Glomerular visceral epithelial cell (primary cell): ENCODE data around the gene EPHB2.
A peak's percentile ranks its signal among the peaks of the same experiment; 100 is the strongest.
"Not testable (repeated sequence)": the region's sequence is repeated elsewhere in the genome, so short reads cannot be mapped to it uniquely, and the experiment has no call there.

Experiments used
- DNase-seq: peaks from one replicate; pipeline ENCODE4 v3.0.0-alpha.2; 2016; ENCODE audit errors: extremely low spot score

The EPHB2 gene

DNA sequence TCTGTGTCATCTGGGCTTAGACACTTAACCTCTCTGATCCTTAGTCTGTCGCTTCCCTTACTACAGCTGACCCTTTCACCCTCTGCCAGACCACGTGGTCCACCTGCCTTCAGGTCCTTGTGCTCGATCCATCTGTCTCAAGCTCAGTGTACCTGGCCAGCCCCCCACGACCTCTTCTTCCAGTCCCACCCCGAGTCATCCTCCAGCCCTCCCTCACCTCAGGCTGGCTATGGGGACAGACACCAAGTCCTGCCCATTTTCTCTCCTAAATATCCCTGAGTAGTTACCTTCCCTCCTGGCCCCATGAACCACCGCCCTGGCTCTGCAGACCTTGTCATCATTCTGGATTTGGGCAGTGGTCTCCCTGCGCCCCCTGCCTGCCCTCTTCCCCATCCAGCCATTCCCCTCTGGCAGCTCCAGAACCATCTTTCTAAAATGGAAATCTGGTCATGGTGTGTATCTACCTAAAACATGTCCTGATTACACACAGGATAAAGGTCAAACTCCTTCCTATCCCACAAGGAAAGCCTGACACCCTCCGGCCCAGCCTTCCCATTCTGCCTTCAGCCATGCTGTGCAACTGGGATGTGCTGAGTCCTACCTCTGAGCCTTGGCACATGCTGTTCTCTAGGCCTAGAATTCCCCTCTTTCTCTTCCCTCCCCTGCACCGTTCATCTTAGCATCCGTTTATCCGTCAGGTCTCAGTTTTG, 107.6 kb downstream of the EPHB2 start:
- DNase-seq: no peak

DNA sequence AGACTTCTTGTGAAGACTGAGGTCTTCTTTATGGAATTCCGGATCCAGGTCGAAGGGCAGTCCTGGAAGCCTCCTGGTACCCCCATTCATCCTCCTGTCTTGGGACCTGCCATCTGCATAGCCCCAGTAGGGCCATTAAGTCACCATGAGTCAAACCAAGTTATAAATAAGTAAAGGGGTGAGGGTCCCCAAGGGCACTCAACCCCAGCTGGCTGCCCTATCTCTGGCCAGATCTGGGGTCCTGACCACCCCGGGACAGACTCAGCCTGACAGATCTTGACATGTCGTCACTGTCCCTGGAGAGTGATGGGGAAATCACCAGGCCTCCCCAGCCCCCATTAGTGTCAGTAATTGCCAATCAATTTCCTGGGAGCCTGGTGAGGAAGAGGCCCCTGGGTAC, 108.7 kb downstream of the EPHB2 start:
- DNase-seq: no peak

DNA sequence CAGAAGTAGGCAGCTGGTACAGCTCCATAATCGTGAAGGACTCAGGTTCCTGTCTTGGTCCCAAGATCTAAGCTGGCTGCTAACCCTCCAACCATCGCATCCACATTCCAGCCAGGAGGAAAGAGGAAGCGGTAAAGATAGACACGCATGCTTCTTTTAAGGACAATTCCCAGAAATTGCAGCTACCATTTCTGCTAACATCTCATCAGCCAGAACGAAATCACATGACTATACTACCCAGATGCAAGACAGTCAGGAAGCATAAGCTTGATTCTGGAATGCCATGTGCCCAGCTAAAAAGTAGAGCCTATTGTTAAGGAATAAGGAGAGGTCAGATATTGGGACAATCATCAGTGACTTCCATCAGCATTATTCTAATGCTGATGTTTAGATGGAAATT, 110.4 kb downstream of the EPHB2 start:
- no peak for DNase-seq

DNA sequence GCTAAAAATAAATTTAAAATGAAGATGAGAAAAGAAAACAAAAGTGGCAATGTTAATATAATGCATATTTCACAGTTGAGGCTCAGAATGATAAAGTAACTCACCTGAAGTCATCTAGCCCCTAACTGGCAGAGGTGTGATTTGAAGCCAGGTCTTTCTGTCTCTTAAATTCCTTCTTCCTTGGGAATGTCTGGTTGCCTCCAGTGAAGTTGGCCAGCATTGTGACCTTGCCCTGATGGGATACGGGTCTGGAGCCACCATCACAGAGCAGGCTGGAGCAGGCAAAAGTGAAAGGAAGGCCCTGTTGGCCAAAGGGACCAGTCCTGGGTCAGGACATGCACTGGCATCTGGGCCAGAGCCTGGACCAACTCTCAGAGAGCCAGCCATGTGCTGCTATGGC, 111.7 kb downstream of the EPHB2 start:
- no peak for DNase-seq

DNA sequence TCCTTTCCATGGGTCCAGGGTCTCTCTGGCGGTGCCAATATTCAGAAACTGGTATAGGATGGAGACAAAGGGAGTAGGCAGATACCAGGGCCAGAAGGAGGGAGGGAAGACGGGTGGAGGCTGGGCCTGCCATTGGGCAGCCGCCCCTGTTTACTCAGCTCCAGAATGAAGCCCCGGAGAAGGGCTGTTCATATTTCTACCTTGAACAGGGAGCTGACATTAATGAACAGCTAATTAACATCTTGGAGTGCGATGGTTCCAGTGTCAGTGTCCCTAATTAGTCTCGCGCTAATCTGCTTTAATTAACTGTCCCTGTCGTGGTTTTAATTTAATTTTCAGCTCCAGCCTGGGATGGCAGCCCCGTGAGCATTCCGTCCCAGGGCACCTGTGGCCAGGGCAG, 113.8 kb downstream of the EPHB2 start:
- no peak for DNase-seq

DNA sequence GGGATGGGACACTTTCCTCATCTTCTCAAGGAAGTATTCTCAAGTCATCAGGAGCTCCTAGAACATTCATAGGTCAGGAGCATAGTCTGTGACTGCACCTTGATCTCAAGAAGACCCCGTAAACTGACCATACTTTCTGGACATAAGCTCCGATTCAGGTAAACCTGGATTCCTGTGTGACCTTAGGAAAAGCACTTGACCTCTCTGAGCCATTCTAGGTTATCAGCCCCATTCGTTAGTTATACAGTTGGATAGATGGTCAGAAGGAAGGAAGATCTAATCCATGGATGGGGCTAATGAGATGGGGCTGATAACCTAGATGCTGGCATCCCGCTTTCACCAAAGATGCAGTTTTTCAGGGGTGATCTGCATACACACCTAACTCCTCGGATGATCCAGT, 114.3 kb downstream of the EPHB2 start:
- no peak for DNase-seq

DNA sequence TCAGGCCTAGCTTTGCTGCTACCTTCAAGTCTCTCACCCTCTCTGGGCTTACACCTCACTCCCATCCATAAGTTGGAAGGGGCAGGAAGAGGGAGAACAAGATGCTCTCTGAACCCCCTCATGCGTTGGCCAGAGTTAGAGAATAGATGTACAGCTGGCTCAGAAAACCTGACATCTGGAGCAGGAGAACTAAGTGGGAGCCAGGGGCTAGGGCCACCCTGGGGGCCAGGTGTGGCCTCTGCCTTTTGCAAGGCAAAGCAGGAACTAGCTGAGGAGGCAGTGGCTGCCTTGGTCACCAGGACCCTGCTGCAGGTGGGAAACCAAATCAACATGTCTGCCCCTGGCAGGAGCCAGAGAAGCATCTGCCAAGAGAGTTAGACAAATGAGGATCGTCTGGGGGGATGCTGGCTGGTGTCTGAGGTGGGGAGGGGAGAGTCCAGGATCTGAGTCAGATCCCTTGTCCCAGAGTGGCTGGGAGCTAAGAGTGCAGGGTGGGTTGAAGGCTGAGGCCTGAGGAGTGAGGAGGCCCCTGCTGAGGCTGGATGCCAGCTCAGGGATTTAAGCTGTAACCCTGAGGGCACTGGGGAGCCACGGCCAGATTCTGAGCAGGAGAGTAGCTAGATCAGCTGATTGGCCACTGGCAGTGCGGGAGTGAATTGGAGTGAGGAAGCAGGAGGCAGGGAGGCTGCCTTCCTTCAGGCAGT, 115.0 kb downstream of the EPHB2 start:
- DNase-seq: no peak

DNA sequence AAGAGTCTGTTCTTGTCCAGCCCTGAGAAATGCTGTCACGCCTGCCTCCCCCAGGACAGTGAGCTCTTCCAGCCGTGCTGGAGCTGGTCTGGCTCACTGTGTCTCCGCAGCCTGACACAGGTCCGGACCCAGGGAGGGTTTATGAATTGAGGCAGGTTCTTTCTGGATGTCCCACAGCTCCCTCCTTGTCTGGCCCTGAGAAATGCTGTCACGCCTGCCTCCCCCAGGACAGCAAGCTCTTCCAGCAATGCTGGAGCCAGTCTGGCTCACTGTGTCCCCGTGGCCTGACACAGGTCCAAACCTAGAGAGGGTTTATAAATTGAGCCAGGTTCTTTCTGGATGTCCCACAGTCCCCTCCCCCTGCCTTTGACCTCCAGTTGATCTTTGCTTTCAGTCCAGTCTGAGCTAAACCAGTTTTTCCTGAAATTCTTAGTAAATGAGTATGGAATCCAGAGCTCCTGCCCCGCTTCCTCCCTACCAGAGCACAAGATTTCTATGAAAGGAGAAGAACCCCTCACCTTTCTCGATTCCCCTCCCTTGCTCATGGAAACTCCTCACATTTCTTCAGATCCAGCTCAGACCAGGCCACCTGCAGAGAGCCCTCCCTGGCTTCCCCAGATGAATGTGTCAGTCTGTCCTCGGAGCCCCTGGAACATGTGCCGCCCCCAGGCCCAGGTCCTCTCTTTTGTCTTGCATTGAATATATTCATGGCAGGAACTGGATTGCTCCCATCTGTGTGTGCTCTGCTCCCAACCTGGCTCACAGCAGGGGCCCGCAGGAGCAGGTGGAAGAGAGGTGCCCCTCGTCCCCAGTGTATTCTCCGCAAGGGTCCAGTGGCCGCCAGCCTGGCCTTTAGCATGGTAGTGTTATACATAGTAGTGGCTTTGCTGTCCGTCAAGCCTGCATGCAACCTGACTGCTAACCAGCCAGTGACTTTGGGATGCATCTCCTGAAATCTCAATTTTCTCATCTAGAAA, 116.3 kb downstream of the EPHB2 start:
- no peak for DNase-seq

DNA sequence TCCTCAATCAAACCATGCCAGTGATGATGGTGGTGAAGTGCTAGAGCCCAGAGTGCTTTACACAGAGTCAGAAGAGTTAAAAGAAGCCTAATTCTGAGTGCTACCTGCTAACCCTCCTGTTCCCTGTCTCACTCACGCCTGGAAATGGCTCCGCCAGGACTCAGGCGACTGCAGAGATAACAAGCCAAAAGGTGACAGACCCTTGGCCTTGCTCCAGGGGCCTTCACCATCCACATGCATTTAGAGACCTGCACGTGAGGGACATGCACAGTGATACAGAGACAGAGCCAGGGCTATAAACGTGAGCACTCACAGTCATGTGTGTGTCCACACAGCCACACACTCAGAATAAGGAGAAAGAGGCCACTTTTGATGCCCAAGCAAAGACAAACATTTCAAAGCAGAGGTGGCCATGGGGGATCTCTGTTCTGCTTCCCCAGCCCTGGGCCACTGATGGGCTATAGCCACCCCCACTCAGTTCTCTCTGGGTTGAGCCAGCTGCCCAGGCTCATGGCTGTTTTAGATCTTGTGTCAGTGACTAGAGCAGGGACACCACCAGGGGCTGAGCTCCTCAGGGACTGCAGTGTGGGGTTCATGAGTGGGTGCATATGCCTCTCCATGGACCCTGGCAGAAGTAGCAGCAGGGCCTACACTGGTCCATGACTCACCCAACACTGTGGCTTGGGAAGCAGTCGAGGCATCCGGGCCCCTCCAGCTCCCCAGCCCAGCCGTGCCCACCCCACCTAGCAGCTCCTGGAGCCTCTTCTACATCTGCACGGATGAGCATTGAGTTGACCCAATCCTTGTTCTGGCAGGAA, 117.2 kb downstream of the EPHB2 start:
- no peak for DNase-seq

DNA sequence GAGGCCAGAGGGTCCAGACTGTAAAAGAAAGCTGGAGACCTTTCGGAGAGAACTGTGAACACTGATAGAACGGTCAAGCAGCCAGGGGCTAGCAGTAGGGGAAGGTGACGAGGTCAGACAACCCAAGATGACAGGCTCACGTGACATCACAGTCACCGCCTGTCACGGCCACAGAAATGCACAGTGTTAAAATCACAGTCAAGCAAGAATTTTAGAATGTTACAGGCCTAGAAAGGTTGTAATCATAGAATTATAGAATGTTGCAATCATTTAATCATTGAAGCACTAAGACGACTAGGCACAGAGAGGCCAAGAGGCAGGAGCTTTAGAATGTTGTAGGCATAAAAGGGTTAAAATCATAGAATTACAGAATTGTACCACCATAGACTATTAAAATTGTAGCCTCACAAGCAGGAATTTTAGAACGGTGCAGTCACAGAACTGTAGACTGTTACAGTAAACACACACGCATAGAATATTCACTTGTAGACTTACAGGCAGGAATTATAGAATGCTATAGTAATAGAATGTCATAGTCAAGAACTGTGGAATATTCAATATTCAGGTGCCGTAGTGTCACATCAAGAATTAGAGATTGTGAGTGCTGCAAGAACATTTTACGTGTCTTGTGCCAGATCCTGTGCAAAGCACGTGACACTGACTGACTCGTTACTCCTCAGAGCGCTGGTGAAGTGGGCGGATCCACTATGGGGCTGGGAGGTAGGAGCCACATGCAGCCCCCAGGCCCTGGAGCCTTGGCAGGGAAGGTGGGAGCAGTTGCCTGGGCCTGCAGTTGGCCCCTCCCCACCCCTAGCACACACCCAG, 118.1 kb downstream of the EPHB2 start:
- DNase-seq: no peak

DNA sequence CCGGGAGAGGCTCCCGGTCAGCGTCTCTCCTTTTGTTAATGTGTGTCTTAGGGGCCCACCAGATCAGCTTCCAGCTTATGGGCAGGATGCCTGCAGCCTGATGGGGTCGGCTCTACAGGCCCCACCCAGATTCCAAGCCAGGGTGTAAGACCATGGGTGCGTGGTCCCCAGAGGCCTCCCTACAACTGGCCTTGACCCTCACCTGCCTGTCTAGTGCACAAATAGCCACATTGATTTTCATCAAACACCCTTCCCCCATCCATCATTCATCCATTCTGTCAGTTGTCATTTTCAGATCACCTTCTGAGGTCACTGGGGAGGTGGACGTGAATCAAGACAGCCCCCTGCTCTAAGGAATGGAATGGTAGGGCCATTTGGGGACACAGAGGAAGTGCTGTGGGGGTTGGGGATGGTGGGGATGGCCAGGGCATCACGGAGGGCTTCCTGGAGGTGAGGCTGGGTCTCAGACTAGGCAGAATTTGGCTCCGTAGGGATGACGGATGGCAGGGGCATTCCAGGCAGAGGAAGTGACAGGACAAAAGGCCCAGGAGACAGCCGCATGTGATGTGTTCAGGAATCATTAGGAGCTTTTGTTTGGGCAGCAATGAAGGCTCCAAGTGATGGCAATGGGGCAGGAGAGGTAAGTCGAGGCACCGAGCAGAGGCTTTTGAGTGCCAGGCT, 118.8 kb downstream of the EPHB2 start:
- DNase-seq: no peak

DNA sequence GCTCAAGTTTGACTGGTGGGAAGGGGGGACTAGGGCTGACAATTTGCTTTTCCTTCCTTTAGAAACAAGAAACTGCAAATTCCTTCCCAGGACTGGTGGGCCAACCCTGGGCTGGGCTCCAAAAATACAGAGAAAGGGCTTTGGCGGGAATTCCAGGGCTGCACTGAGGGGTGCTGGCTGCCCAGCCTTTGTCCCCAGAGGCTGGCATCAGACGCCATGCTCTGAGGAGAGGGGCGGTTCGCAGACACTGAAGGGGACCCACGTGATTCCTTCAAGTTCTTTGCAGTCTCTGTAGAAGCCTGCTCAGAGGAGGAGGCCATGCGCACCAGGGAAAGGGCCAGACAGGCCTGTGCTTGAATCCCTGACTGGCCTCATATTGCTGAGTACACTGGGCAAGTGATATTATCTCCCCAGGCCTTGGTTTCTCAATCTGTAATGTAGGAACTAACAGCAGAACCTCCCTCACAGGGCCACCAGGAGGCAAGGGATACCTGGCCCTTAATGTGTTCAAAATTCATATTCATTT, 119.5 kb downstream of the EPHB2 start:
- DNase-seq: no peak

DNA sequence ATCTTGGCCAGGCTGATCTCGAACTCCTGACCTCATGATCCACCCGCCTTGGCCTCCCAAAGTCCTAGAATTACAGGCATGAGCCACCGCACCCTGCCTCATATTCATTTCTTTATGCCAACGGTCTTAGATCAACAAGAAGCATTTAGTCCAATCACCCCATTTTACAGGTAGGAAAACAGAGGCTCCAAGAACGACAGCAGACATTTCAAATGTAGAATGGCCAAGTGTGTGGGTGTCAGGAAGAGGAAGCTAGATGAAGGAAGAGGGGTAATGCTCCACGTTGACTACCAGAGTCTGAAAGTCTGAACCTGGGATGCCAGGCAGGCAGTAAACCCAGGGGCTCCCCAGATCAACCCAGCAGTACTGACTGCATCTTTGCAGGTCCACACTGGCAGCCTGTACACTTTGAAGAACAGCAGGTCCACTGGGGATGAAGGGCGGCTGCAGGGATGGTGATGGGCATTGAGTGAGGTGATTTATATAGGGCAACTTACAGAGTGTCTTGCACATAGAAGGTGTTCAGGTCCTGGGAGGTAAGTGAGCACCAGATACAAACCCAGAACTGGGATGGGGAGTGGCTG, 120.2 kb downstream of the EPHB2 start:
- DNase-seq: no peak

DNA sequence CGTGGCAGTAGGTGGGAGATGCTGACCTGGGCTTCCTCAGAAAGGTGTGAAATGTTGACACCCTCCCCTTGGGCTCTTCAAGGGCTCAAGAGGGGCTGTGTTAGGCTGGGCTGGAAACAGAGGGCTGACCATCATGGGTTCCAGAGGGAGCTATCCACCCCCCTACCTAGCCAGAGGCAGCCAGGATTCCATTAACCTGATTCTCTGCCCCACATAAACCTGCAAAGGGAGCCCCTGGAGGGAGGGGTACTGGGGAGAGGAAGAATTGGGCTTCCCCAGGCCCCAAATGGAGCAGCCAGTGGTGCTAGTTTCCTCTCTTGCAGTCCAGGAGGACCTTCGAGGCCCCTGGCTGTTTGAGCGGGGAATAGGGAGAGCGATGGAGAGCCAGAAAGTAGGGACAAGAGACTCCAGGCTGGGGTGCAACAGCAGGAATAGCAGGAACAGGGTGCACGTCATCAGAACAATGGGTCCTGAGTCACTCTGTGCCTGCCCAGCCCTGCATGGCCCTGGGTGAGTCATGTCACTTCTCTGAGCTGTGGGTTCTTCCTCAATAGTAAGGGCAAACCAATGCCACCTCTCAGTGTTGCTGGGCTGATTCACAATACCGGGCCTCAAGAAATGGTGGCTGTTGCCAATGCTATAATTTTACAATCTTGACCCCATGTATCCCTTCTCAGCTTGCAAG, 121.2 kb downstream of the EPHB2 start:
- peak; percentile 92 for DNase-seq

DNA sequence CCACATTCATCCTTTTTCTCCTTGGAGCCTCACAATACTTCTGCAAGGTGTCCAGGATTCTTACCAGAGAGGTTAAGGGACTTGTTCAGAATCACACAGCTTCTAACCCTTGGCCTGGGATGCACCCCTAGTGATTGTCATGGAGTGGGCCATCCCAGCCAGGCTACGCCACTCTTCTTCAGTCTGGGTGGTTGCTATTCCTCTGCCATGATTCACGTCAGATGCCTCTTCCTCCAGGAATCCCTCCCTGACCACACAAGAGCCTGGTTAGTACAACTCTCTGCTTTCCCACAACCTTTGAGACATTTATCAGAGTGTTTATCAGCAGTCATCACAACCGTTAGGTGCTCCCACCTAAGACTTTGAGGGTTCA, 121.8 kb downstream of the EPHB2 start:
- DNase-seq: peak; percentile 50

DNA sequence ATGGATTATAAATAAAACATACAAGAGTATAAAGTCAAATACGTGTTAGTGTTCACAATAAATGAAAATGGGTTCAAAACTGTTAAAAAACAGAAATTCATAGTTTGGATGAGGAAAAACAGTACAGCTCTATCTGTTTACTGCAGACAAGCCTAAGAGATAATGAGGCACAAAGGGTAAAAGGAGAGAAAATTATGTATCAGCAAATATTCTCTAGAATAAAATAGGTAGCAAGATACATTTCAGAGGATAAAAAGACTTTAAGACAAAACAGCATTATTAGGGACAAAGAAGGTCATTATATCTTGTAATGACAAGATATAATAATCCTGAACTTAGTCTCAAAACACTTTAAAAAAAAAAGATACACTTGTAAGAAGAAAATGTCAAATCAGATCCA, 123.1 kb downstream of the EPHB2 start:
- no peak for DNase-seq

DNA sequence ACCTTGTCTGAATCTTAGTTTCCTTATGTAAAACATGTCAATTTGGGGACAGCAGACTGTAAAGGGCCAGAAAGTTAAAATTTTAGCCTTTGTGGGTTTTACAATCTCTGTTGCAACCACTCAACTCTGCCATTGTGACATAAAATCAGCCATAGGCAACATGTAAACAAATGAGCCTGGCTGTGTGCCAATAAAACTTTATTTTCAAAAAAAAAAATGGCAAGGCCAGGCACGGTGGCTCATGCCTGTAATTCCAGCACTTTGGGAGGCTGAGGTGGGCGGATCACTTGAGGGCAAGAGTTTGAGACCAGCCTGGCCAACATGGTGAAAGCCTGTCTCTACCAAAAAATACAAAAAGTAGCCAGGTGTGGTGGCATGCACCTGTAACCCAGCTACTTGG, 123.8 kb downstream of the EPHB2 start:
- not testable (repeated sequence) for DNase-seq

DNA sequence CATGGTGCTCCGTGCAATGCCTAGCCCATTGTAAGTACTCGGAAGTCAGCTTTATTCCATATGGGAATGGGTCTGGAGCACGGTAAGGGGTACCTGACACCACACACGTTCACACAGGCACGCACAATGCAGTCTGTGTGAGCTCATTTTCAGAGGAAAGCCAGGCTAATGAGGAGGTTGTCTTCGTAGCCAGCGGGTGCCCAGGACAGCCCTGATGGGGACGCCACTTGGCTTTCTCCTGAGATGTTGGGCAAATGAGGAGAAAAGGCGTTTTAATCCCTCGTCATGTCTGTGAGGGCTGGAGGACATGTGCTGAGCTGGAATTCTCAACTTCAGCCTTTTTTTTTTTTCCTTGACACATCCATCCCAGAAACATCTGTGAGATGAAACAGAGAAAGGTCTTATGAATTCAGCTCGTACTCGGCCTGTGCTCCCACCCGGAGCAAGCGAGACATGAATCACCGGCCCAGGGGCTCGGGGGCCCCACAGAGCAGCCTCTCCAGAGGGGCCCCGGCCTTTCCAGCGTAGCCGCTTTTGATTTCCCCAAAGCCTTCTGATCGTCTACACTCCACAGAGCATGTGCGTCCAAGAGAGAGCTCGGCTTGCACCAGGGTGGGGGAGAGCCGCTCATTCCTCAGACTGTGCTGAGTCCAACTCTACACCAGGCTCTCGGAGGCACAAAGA, 125.1 kb downstream of the EPHB2 start:
- DNase-seq: no peak
